HG02642 (cell line): ENCODE measurements around the gene TBC1D16.

Experiments
- ATAC-seq: cut with Tn5 transposase; IDR thresholded peaks from one replicate; pipeline ENCODE4 v1.9.1; 2021; ENCODE audit warnings: mild to moderate bottlenecking; ENCODE audit not compliant: unreplicated experiment, poor library complexity

The TBC1D16 gene

GRCh38 chr17:80035687-80035936, at the start of gene TBC1D16:
Gene TBC1D16, minus strand, starts transcription at chr17:80035872. Its CDS starts 22,325 bp downstream, at chr17:80013547.
- ATAC-seq = no peak

DNA sequence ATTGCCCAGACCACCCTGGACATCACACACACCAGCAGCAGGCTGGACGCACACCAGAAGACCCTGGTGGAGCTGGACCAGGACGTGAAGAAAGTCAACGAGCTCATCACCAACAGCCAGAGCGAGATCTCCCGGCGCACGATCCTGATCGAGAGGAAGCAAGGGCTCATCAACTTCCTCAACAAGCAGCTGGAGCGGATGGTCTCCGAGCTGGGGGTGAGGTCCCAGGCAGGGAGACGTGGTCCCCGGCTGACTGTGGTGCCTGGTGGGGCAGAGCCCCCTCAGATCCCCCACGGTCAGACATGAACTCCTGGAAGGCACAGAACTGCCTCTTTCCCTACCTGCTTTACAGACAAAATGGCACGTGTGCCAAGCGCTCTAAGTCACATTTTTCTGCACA, 49.1 kb upstream of the TBC1D16 start:
- ATAC-seq = no peak

DNA sequence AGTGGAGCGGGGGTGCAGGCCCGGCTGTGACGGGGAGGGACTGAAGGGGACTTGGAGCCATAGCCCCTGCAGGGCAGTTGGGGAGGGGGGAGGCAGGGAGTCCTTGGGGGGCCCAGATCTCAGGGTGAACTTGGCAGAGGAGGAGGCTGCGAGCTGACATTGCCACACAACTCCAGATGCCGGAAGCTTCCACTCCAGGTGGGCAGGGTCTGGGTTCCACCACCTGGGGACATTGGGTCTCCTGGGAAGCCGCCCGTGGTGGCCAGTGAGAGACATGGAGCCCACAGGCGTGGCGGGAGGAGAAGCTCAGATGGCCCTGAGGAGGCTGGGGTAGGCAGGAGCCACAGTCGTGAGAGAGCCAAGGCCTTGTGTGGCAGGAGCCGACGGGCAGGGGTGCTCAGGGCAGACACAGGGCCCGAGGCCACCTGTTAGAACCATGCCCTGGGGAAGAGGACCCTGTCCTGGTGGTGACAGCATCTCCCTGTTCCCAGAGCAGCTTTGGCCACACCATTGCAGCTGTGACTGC, 47.5 kb upstream of the TBC1D16 start:
- ATAC-seq = no peak

DNA sequence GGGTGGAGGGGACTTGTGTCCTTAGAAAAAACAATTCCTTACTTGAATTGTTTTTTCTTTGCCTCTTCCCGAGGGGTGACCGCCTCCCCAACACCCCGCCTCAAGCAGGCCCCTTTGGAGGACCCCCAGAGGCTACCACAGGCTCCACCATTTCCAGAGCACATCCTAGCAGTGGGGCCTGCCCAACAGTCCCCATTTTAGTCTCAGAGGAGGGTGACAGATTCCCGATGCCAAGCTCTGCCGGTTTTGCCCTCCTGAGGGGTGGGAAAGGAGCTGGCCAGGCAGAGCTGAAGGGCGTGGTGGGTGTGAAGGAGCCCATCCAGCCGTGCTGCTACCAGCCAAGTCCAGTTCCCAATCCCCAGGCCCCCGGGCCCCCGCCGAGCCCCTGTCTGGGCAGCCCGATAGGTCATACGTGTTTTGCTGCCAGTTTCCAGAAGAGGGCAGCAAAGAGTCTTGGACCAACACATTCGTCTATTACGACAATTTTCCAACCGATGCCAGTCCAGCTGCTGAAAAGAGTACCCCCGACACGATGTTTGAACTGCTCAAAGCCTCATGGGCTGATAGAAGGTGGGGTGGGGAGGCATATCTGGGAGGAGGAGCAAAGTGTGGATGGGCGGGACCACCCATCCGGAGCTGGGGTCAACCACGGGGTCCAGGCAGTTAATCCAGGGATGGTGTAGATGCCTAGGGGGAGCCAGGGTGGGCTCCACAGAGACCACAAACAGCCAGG, 46.9 kb upstream of the TBC1D16 start:
- no peak for ATAC-seq

DNA sequence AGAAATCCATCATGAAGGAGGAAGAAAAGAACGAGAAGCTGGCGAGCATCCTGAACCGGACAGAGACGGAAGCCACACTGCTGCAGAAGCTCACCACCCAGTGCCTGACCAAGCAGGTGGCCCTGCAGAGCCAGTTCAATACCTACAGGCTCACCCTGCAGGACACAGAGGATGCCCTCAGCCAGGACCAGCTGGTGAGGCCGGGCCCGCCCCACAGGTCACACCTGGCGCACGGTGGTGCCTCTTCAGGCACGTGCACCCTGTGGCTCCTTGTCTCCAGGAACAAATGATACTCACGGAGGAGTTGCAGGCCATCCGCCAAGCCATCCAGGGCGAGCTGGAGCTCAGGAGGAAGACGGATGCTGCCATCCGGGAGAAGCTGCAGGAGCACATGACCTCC, 45.9 kb upstream of the TBC1D16 start:
- ATAC-seq = no peak

DNA sequence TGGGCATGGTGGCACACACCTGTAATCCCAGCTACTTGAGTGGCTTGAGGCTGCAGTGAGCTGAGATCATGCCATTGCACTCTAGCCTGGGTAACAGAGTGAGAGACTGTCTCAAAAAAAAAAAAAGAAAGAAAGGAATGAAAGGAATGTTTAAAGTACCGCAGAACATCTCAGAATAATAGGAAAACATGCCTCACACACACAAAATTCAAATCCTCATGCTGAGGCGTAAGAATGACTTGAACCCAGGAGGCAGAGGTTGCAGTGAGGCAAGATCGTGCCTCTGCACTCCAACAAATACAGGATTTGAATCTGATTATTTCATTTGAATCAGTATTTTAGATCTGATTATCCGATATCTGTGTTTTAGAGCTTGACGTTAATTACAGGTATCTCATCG, 44.4 kb upstream of the TBC1D16 start:
- no peak for ATAC-seq

- no peak for ATAC-seq
Measured at GRCh38 chr17:80072410-80072809, 36.7 kb upstream of the TBC1D16 start.

DNA sequence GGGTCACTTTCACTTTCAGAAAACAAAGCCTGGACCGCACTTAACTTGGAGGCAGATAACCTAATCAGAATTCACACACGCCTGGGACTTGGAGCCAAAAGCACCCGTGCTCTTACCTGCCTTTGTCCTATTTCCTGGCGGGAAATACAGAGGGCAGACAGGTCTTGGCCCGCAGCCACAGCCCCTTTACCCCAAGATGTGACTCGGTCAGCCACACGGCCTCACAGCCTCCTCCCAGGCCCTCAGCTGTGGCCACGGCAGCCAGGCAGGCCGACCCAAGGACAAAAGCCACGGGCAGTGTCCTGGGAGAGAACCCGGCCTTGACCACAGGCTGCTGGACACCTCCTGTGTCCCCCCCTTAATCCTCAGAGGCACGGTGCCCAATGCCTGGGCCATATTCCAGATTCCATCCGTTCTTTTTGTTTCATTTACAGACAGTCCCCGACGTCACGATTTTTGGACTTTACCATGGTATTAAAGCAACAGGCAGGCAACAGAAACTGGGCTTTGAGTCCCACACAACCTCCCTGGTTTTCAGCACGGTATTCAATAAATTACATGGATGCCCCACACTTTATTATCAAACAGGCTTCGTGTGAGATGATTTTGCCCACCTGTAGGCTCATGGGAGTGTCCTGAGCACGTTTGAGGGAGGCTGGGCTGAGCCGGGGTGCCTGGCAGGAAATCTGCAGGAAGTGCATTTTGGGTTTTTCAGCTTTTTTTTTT, 35.6 kb upstream of the TBC1D16 start:
- ATAC-seq = no peak

DNA sequence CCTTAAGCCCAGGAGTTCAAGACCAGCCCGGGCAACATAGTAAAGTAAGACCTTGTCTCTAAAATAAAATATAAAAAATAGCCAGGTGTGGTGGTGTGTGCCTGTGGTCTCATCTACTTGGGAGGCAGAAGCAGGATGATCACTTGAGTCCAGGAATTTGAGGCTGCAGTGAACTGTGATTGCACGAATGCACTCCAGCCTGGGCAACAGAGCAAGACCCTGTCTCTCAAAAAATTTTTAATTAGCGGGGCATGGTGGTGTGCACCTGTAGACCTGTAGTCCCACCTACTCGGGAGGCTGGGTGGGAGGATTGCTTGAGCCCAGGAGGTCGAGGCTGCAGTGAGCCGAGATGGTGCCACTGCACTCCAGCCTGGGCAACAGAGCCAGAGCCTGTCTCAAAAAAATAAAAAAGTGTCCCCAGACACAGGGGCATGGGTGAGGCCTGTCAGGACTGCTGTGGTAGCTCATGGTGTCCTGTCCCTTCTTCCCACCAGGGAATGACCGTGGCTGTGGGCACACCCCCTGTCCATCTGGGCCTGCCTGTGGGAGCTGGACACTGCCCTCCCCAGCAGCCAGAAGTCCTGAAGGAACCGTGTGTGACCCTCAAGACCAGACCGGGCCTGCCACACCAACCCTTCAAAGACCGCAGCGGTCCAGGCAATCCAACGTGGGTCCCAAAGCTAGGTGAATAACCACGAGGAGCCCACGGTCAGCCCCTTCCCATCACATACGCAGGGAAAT, 34.9 kb upstream of the TBC1D16 start:
- ATAC-seq = no peak

DNA sequence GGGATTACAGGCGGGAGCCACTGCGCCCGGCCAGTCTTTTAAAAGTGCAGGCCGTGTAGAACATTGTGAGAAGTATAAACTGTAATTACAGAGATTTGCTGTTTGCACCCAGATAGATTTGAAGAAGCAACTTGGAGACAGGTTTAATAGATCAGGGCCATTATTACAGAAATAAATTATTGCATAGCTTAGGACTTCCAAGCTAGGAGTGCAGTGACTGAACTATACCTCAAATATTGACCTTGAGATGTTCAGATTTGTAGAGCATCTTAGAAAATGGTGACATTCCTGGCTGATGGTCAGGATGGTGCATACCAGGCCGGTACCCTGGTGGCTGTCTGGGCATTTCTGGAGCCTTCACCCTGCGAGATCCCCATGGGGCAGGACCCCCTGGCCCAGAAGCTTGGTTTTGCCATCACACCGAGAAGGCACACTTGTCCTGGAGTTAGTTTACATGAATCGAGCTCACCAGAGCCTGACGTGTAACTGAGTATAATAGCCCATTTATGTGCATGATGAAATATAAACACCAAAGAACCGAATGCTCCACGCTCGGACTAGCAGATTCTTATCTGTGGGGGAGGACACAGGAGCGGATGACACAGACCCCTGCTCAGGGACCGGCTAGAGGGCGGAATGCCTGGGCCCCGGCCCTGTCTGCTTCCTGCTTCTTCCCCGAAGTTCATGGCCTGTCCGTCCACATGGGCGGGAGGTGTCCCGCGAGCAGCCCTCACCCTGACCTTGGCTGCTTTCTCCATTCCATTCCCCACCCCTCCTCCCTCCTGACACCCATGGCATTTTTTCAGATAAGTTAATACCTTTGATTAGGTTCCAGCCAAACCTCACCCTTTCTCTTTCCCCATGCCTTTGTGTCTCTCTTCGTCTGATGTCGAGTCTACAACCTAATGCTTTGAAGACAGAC, 32.9 kb upstream of the TBC1D16 start:
- no peak for ATAC-seq

GRCh38 chr17:80067393-80067986, 31.8 kb upstream of the TBC1D16 start:
- no peak for ATAC-seq

DNA sequence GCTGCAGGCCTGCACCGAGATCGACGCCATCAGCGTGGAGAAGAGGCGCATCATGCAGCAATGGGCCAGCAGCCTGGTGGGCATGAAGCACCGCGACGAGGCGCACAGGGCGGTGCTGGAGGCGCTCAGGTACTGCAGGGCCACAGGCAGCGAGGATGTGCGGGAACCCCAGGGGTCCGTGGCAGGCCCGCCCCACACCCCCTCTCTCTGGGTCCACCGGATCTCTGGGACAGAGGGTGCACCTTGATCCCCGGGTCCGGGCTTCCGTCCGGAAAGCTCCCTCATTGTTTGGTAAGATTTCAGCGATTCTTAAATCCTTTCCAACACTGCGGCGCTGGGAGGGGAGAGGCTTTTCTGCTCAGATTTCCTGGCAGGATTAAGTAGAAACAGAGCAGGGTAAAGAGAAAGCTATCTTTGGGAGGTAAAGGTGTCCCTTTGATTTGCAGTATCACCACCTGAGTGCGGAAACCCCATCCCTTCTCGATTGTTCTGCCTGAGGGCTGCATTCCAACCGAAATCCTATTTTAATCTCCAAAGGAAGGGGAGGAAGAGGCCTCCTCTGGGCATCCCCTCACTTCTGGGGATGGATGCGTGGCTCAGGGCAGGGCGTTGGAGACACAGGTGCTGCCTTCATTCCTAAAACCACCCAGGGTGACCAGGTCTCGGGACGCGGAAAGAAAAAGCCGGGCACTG, 30.0 kb upstream of the TBC1D16 start:
- ATAC-seq = no peak

DNA sequence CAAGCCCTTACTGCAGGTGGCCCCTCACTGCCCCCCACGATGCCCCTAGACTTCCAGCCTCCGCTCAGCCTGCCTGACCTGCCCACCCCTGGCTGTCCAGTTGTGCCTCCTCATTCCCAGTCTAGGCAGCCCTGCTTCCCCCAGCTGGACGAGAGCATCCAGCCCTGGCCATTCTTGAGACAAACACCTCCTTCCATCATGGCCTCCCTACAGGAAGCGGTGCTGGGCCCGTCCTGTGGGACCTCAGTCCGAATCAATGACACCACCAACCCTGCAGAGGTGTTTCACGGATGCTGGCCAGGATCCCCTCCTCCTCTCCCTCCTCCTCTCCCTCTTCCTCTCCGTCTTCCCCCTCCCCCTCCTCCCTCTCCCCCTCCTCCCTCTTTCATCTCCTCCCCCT, 29.0 kb upstream of the TBC1D16 start:
- no peak for ATAC-seq

DNA sequence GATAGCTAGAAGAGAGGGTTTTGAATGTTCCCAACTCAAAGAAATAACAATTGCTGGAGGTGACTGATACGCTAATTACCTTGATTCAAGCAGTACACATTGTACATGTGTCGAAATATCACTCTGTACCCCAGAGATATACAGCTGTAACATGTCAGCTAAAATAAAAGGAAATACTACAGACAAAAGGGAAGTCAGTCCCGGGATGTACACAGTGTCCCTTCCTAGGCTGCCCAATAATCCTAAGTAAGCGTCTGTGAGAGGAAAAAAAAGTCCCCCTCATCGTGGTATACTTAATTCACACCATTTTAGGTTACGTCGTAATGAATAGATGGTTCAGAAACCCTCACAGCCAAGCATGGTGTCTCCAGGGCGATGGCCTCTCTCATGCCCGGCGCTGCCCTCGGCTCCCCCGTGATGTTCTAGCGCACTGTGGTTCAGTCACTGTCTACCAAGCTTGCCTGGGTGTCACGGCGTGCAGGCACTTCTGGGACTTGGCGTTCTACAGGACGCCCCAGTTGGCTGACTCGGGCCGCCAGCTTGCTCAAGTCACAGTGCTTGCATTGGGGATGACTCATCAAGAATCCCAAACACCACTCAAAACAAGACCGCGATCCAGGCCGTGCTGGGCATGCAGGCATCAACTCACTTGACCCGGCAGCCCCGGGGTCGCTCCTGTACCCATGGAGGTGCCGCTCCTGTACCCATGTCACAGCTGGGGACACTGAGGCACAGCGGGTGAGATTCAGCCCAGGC, 28.3 kb upstream of the TBC1D16 start:
- ATAC-seq = no peak

DNA sequence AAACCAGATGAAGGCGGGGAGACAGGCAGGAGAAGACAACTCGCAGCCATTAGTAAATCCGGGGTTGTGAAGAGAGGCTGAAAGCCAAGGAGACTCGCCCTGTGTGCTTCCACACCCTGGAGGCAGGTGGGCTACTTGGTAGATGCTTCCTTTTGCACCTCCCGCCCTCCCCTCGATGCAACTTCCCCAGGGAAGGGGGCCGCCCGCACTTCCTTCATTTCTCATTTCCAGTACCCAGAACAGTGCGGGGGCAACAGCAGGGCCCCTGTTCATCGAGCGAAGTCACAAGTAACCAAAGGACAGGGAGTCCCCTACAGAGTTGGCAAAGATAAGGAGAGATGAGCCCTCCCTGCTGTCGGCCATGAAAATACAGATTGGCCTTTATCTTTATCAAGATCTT, 25.7 kb upstream of the TBC1D16 start:
- ATAC-seq = no peak

GRCh38 chr17:80060644-80061043, 25.0 kb upstream of the TBC1D16 start:
- no peak for ATAC-seq

DNA sequence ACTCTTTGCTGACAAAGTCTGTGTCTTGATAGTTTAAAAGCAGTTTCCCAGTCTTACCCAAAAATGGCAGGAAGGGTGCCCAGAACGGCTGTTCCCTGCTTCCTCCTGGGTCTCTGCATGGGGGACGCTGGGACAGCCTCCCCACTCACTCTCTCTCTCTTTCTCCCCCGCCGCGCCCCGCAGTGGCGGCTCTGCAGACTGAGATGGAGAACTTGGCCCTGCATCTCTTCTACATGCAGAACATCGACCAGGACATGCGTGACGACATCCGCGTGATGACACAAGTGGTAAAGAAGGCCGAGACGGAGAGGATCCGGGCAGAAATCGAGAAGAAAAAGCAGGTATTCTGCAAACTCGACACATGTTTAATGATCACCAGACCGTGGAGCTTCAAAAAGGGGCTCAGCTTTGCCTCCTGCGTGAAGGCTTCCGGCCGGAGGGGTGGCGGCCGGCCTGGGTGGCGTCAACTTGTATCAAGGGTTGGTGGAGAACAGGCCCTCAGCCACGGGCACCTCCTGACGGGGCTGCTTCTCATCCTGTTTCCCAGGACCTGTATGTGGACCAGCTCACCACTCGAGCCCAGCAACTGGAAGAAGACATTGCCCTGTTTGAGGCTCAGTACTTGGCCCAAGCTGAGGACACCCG, 22.8 kb upstream of the TBC1D16 start:
- ATAC-seq = no peak

DNA sequence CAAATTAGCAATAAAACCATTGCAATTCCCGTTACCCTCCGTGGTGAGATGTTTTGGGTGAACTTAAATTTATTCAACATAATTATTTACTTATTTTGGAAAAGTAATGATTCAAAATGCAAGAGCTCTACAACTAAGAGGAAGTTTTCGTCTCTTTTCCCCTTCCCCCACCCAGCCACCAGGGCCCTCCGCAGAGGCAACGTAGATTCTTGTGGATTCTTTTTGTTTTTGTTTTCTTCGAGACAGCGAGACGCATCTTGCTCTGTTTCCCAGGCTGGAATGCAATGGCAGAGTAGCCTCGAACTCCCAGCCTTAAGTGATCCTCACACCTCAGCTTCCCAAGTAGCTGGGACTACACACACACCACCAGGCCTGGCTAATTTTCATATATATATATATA, 19.9 kb upstream of the TBC1D16 start:
- ATAC-seq = no peak
